Non-pigmented ciliary epithelial cell (primary cell): ENCODE data around the gene FOXC1.

ENCODE experiments used
- DNase-seq: peaks from one replicate; pipeline ENCODE4 v3.0.0-alpha.2; 2010; ENCODE audit warnings: low read depth

Gene FOXC1

DNA sequence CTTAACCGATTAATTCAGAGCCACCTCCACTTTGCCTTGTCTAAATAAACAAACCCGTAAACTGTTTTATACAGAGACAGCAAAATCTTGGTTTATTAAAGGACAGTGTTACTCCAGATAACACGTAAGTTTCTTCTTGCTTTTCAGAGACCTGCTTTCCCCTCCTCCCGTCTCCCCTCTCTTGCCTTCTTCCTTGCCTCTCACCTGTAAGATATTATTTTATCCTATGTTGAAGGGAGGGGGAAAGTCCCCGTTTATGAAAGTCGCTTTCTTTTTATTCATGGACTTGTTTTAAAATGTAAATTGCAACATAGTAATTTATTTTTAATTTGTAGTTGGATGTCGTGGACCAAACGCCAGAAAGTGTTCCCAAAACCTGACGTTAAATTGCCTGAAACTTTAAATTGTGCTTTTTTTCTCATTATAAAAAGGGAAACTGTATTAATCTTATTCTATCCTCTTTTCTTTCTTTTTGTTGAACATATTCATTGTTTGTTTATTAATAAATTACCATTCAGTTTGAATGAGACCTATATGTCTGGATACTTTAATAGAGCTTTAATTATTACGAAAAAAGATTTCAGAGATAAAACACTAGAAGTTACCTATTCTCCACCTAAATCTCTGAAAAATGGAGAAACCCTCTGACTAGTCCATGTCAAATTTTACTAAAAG is 2.7 kb downstream of the FOXC1 start:
- no peak for DNase-seq

DNA sequence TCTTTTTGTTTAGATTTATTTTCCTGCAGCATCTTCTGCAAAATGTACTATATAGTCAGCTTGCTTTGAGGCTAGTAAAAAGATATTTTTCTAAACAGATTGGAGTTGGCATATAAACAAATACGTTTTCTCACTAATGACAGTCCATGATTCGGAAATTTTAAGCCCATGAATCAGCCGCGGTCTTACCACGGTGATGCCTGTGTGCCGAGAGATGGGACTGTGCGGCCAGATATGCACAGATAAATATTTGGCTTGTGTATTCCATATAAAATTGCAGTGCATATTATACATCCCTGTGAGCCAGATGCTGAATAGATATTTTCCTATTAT is 3.2 kb downstream of the FOXC1 start:
- no peak for DNase-seq

DNA sequence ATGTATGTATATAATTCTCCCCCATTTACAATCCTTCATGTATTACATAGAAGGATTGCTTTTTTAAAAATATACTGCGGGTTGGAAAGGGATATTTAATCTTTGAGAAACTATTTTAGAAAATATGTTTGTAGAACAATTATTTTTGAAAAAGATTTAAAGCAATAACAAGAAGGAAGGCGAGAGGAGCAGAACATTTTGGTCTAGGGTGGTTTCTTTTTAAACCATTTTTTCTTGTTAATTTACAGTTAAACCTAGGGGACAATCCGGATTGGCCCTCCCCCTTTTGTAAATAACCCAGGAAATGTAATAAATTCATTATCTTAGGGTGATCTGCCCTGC is 3.6 kb downstream of the FOXC1 start:
- no peak for DNase-seq

DNA sequence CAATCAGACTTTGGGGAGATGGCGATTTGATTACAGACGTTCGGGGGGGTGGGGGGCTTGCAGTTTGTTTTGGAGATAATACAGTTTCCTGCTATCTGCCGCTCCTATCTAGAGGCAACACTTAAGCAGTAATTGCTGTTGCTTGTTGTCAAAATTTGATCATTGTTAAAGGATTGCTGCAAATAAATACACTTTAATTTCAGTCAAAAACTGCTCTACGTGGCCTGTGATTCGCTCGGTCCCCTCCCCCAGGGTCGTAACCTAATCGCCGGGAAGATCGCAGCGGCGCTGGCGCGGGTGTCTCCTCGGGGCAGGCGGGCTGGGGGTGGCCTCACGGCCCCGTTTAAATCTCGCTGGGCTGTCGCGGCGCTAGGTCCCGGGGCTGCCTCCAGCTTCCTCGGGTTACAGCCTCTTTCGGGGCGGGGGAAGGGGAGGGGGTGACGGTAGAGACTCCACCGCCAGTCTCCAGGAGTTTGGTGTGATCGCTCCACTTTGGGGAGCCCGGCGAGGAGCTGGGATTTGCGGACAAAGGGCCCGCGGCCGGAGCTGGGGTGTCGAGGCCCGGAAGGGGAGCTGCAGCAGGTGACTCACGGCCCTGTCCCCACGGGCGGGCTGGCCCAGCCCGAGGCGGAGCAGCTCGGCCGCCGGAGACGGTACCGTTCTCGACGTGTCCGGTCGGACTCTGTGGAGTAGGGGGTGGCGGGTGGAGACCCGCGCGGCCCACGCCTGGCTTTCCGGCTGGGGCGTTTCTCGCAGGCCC is 4.2 kb downstream of the FOXC1 start:
- DNase-seq = no peak

GRCh38 chr6:1614448-1615150 is 4.9 kb downstream of the FOXC1 start:
- no peak for DNase-seq

DNA sequence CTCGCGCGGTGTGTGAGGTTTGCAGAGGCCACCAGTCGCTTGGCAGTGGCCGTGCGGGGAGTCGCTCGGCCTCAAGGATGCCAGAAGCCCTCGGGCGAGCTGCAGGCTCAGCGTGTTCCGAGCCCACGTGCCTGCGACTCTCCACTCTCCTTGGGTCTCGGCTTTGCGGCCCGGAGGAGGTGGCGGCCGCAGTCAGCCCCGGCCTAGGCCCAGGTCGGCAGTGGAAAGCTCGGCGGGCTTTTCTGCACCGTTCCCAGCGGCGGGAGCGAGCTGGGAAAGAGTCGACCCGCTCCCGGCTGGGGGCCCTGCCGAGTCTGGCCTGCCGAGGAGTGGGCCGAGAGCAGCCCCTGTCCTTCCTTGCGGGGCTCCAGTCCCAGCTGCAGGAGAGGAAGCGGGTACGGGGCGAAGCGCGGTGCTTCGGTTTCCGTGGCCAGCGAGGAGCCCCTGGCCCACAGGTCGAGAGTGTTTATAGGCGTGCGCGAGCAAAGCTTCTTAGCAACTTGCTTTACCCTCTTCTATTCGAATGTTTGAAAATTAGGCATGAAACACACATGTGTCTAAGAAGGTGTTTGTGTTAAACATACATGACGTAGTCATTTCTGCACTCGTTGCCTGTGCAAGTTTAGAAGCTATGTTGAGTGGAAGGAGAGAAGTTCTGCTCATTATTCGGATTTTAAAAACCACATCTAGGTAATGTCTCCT is 5.6 kb downstream of the FOXC1 start:
- DNase-seq = no peak

GRCh38 chr6:1615853-1616420 is 6.2 kb downstream of the FOXC1 start:
- DNase-seq = no peak

GRCh38 chr6:1616701-1617463 is 7.2 kb downstream of the FOXC1 start:
- DNase-seq = no peak

DNA sequence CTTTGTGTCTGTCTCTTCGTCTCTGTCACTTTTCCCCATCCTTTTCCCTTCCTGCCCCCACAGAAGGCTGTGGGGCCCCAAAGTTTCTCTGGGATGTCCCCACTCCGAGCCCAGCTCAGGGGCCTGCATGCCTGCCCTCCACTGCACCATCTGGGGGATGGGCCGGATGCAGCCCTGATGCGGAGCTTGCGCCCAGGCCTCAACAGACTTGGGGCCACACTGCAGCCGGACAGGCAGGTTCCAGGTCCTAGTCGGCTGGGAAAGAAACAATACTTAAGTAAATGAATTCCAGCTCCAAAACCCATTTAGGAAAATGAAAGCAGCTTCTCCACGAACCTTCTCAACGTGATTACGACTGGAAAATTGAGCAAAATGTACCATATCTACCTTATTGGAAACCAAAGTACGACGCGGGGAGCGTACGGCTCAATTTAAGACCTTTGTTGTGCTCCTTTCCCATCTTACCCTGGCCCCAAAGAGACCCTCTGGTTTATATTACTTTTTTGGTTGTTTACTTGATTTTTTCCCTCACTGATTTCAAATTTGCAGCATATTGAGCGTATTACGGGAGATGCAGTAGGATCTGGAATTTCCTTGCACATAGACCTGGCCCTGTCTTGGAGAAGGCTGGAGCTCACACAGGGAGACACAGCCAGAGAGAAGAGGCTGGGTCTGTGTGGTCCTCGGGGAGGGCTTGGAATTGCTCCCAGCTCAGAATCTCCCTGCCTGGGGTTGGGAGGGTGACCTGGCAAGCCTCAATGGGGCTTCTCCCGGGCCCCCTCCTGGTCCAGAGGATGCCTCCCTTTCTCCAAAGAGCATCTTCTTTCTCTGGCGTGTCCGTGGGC is 8.0 kb downstream of the FOXC1 start:
- DNase-seq = no peak

DNA sequence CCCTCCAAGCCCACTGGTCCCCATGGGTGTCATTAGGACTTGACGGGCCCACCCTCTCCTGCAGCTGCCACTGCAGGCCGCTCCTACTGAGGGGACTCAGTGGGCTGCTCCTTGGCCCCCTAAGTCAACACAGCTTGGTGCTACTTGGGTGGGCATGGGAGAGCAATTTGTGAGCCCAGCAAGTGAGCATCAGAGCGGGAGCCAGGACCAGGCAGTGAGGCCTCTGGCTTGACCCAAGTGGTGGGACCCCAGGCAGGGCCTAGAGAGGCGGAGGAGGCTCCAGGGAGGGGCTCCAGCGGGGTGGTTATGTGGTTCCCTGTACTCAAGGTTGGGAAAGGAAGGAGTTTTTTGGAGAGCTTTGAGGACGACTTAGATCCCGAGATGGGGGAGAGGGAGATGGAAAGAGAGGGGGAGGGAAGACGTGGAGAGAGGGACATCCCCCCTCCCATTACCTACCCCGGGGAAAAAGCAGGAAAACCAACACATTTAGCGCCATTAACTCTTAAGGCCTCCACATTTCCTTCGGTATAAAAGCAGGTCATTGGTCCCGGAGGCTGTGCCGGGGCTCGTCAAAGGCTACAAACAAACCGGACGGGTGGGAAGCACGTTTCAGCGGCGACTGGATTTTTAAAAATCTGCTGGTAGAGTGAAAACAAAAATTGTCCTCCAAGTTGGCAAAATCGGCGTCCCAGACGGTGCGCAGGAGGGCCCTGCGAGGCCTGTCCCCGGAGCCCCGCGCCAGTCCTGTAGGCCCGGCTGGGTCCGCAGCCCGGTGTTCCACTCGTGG is 8.8 kb downstream of the FOXC1 start:
- DNase-seq = no peak

GRCh38 chr6:1619098-1619672 is 9.5 kb downstream of the FOXC1 start:
- DNase-seq = no peak

GRCh38 chr6:1619673-1620503 is 10.2 kb downstream of the FOXC1 start:
- DNase-seq = no peak

DNA sequence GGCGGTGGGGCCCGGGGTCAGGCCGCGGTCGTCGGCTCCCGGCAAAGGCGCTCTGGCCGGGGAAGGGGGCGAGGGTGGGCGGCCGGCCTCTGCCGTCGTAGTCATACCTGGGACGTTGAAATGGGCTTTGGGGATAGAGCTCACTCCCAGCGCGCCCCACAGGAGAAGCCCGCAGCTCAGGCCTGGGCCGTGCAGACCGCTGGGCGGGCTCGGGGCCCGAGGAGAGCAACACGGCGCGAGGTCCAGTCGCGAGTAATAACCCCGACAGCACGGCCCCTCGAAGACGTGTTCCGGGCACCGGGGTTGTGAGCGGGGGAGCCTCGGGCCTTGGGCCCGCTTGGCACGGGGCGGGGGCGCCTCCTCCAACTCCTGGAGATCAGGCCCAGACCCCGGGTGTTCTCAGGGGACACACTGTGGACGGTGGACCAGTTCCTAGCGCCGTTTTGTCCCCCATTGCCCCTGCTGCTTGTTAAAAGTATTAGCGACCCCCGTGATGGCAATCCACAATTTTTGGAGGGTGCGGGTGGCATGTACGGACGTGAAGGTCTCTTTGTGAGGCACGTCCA is 10.9 kb downstream of the FOXC1 start:
- DNase-seq = no peak

DNA sequence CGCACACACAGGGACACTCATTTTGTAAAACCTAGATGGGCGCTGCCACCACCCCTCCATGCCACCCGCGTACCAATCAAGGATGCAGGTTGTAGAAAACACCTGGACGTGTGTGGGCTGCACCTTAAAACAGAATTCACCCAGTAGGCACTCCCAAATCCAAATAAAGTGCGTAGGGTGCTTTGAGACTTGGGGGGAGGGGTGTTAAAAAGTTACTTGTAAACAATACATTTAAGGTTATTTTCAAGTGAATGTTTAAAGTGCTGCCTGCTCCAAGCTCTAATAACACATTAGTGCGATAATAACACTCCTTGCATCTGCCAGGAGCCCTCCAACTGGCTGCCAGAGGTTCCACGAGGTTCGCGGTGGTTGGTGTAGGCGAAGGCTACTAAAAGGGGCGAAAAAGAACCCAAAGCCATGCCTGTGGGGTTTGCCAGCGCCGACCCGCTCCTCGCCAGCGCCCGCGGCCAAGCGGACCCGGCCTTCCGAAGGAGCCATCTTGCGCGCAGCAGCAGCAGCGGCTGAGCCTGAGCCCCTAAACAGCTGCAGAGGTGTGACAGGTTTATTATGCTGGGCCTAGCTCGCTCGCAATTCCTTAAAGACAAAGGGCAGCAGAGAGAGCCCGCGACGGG is 11.5 kb downstream of the FOXC1 start:
- no peak for DNase-seq

GRCh38 chr6:1622220-1622850 is 12.6 kb downstream of the FOXC1 start:
- no peak for DNase-seq

GRCh38 chr6:1622851-1623768 is 13.4 kb downstream of the FOXC1 start:
- no peak for DNase-seq

DNA sequence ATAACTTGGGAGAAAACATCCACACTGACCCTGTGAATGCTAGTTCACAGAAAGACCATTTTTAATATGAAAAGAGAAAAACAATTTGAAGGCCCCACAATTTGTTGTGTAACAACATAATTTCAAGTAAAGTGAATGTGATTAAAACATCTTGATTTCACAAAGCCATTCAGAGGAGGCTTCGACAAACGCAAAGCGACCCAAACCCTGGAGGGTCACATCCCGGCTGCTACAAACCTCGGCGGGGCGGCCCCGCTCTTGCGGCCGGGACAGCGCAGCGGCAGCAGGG is 14.0 kb downstream of the FOXC1 start:
- no peak for DNase-seq
